Measurements from ENCODE around the gene MRPL23. TPM values are rescaled to one million over a fixed set of nuclear protein-coding genes. Genes with fewer than 3 reads are reported as not detected.
"Not testable (repeated sequence)": the region's sequence is repeated elsewhere in the genome, so short reads cannot be mapped to it uniquely, and the experiment has no call there.

The MRPL23 gene
- total RNA-seq, 1 experiment from 2014 or later: 109 TPM

DNA sequence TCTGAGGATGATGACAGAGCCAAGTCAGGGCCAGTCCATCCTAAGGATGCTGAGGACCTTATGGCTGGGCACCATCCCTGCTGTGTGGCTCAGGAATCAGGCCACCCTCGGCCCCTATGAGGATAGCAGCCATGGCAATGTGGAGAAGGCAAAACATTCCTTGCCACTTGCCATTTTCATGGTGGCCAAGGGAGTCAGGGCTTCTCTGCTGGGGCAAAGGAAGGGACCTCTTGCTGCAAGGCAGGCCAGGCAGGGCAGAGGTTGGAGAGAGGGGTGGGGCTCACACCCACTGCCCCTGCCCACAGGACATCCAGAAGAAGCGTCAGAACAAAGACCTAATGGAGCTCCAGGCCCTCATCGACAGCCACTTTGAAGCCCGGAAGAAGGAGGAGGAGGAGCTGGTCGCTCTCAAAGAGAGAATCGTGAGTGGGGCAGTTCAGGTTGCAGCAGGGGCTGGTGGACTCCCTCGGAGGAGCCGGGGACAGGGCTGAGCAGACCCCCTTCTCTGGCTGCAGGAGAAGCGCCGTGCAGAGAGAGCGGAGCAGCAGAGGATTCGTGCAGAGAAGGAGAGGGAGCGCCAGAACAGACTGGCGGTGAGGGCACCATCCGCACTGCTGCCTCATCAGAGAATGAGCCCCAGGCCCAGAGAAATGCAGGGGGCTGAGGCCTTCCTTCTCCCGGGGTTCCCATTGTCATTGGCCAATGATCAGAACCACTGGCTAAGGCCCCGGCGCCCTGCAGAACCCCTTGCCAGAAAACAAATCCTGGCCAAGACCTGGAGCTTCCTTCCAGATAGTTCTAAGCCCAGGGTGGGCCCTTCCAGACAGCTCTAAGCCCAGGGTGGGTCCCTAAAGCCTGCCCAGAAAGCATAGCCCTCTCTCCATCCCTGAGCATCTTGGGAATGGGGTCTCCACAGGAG is 13.5 kb upstream of the MRPL23 start:
- DNase-seq (ENCODE audit: low spot score): no peak

DNA sequence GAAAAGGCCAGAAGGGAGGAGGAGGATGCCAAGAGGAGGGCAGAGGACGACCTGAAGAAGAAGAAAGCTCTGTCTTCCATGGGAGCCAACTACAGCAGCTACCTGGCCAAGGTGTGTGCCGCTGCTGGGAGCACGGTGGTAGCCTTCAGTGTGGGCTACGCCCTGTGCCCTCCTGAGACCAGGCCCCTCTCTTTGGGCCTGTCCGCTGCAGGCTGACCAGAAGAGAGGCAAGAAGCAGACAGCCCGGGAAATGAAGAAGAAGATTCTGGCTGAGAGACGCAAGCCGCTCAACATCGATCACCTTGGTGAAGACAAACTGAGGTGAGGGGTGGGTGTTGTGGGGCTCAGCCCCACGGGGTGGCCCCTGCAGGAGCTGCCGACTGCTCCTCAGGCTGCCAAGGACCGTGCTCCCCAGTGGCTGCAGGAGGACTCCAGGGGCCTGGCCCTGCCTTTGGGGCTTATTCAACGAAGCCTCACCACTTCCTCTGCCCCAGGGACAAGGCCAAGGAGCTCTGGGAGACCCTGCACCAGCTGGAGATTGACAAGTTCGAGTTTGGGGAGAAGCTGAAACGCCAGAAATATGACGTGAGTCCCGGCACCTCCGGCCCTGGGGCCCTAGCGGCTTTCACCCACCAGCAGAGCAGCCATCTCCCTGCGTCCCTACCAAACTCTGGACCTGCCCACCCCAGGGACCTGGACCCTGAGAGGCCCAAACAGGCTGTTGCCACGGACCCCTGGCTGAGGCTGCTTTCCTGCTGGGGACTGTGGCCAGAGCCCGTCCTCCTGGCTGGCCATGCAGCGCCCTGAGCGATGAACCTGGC is 12.6 kb upstream of the MRPL23 start:
- DNase-seq (ENCODE audit: low spot score): no peak

DNA sequence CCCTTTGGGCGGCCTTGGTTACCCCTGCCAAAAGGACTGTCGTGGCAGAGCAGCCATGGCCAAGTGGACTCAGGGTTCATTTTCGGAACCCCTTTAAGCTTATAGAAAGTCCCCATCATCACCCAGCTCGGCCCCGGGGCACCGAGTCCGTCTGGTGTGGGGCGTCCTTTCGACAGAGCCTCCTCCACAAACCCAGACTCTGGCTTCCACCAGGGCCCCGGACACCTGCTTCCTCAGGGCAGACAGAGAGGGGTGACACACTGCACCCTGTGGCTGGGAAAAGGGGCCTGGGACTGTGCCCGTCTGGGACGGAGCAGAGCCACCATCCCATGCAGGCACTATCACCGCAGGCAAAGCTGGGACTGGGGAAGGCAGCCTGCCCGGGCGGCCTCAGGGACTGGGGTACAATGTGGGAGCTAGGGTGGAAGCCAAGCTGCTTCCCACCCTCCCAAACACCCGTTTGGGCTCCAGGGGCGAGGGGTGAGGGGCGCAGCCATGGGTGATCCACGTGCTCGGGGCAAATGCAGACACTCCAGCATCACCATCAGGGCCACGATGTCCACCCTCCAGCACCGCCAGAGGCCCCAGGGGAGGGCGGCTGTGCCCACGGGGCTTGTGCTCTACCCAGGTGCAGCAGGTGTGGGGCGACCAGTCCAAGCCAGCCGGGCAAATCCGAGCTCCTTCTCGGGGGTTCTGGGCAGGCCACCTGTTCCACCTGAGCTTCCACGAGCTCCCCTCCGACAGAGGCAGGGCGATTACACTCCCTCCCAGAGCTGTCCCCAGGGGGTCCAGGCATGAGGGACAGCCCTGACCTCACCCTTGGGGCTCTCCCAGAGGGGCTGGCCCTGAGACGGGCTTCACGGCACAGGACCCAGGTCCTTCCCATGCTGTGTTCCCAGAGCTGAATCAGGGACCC is 11.7 kb upstream of the MRPL23 start:
- DNase-seq (ENCODE audit: low spot score): no peak

DNA sequence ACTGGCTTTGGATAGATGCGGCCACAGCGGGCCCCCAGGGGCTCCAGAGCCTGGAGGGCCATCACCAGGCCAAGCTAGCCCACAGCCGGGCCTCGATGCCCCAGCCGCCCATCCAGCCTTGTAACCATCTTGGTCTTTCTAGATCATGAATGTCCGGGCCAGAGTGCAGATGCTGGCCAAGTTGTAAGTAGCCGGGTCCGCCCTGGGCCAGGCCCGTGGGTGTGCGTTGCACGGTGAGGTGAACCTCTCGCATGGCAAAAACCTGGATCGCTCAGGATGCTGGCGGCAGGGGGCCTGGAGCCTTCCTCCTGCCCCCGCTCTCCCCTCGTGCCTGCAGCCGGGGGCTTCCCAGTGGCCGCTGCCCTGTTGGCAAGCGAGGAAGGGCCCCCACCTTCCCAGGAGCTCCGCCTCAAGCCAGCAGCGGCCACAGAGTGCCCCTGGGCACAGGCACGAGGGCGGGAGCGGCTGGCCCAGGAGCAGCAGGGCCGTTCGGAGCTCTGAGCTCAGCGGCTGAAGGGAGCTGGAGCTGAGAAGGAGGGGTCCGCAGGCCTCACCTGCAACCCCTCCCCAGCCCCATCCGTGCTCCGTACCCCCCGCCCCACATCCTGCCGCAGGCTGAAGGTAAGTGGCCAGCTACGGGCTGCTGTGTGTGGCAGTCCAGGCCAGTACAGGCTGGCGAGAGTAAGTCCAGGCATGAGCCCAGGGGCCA is 10.9 kb upstream of the MRPL23 start:
- no peak for DNase-seq (ENCODE audit: low spot score)

DNA sequence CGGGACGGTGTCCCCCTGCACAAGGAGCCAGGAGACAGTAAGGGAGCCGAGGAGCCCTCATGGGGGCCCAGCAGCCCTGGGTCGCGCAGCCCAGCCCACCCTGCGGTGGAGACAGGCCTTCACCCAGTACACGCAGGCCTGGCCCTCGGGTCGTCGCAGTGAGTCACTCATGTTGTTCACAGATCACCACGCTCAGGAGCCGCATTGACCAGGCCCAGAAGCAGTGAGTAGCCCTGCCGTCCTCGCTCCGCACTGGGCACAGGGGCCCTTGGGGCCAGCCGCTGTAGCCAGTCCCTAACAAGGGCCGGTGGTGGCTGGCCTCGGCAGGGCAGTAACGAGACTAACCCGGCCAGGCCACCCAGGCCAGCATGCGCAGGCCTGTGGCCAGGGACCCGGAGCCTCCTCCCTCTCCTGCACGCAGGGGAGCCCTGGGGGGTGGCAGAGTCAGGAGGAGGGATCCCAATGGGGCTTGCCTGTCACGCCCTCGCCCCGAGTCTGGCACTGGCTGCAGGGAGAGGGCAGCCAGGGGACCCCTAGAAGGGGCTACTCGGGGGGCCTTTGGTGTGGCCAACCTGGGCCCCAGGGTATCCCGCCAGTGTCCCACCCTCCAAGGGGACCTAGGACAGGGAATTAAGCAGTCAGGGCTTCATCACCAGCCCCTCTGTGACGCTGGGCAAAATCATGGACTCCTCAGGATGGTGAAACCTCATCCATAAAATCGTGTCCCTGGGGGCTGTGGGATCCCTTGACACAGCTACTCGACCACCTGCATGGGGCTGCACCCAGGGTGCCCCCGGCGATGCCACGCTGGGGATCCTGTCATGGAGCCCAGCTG is 10.1 kb upstream of the MRPL23 start:
- DNase-seq (ENCODE audit: low spot score): no peak

DNA sequence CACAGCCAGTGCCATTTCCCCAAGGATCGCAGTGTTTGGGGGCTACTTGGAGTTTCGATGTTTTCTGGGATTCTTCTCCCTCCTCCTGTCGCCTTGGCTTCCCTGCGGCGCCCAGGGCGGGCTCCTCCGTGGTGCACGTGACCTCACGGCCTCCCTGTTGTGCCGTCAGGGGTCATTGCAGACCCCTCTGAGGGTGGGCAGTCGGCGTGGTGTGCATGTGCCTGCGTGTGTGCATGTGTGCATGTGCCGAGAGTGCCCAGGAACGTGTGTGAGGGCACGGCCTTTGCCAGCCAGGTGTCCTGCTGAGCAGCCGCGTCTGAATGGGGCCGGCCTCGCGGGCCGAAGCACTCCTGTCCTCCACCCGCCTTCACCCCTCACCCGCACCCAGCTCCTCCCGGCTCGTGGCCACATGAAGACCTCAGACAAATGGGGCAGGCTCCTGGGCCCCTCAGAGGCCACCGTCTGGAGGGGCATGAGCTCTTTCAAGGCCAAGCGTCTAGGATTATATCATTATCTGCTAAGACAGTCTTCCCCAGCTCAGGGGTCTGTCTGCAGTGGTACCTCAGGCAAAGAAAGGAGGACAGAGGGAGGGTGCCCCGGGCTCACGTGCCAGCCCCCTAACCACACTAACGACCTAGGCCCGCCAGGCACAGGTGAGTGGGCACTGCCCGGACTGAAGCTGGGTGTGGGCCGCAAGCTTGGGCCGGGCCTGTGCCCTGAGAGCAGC is 9.4 kb upstream of the MRPL23 start:
- DNase-seq (ENCODE audit: low spot score): no peak

DNA sequence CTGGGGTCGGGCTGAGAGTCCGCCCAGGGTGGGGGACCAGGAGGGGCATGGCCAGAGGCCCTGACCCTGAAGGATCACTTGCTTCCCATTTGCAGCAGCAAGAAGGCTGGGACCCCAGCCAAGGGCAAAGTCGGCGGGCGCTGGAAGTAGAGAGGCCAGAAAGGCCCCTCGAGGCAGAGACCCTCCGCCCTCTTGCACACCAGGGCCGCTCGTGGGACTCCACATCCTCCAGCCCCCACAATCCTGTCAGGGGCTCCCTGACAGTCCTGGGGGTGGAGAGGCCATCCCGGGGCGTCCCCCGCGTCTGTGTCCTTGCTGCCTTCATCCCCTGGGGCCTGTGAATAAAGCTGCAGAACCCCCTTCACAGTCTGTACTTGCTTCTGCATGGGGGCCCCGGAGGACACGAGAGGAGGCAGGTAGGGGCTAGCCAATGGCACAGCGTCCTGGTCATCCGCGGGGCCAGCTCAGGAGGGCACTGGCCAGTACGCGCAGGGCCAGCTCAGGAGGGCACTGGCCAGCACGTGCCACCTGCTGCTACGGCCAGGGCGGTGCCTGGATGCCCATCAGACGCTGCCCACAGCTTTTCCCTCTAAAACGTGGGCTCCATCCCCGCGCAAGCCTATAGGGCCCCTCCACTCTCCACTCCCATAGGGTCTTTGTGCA is 8.7 kb upstream of the MRPL23 start:
- DNase-seq (ENCODE audit: low spot score): no peak

DNA sequence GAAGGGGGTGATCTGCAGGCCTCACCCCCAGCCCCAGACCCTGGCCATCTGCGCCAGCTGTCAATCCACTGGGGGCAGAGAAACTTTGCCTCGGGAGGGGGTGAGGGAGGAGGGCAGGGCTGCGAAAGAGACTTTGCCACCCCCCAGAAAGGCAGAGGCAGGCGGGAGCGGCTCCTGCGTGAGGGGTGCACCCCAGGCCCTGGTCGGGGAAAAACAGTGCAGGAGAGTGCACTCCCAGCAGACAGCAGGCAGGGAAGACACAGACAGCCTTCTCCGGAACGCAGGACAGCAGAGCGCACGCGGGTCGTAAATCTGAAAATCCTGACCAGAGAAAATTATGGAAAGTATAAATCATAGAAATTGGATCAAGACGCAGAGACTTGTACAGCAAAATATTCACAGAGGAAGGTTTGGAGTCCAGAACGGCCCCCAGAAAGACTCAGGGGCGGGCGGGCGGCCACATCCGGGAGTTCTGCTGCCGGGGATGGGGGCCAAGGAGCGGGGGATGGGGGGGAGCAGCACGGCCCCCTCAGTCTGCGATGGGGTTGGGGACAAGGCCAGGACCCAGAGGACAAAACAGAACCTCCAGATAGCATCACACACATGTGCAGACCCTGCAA is 8.0 kb upstream of the MRPL23 start:
- no peak for DNase-seq (ENCODE audit: low spot score)

DNA sequence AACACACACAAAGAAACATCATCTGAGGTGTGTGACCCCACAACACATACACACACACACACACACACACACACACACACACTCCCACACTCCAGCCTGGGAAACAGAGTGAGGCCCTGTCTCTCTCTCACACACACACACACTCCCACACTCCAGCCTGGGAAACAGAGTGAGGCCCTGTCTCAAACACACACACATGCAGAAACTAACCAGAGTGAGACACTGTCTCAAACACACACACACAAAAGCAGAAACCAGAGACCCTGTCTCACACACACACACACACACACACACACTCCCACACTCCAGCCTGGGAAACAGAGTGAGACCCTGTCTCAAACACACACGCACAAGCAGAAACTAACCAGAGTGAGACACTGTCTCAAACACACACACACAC is 7.3 kb upstream of the MRPL23 start:
- not testable (repeated sequence) for DNase-seq (ENCODE audit: low spot score)

DNA sequence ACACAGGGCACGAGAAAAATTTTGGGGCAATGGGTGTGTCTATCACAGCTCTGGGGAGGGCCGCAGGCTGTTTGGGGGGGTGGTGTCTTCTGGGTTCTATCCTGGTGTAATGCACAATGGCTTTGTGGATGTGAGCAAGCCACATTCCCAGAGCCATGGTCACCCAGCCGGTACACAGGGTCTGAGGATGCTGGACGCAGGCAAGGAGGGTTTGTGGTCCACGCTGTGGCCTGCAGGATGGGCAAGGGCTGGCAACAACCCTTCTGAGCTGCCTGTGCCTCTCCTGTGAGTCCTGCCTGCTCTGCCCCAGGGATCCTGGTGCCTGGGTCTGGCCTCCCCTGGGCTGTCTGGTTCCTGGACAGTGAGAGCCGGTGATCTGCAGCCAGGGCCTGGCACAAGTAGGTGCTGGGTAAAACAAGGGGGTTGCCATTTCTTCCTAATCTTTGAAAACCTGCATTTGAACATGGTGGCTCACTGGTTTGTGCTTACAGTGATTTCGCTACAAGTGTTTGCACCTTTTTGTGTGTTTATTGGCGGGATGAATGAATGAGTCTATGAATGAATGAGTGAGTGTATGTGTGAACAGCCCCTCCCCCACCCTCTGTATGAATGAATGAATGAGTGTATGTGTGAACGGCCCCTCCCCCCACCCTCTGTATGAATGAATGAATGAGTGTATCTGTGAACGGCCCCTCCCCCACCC is 4.4 kb upstream of the MRPL23 start:
- DNase-seq (ENCODE audit: low spot score): no peak

DNA sequence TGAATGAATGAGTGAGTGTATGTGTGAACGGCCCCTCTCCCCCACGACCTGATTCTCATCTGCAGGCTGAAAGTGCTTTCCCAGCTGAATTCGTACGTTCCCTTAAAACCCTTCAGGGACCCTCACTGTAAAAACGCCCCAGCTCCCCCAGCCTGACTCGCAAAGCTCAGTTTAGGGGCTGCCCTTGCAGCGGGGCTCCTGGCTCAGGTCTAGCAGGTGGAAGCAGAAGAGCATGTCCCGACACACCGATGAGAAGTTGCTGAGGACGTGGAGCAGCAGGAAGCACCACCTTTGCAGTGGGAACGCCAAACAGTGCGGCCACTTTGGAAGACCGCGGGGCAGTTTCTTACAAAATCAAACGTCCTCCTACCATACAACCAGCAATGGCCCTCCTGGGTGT is 3.6 kb upstream of the MRPL23 start:
- no peak for DNase-seq (ENCODE audit: low spot score)

DNA sequence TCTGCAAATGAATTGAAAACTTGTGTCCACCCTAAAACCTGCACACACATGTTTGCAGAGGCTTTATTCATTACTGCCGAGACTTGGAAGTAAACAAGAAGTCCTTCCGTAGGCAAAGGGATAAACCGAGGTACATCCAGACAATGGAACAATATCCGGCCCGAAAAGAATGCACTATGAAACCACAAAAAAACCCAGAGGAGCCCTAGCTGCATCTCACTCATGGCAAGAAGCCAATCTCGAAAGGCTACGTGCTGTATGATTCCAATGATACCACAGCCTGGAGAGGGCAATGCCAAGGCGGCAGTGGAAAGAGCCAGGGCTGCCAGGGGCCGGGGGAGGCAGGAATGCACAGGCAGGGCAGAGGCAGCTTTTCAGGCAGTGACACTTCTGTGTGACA is 3.2 kb upstream of the MRPL23 start:
- DNase-seq (ENCODE audit: low spot score): peak; percentile 41

DNA sequence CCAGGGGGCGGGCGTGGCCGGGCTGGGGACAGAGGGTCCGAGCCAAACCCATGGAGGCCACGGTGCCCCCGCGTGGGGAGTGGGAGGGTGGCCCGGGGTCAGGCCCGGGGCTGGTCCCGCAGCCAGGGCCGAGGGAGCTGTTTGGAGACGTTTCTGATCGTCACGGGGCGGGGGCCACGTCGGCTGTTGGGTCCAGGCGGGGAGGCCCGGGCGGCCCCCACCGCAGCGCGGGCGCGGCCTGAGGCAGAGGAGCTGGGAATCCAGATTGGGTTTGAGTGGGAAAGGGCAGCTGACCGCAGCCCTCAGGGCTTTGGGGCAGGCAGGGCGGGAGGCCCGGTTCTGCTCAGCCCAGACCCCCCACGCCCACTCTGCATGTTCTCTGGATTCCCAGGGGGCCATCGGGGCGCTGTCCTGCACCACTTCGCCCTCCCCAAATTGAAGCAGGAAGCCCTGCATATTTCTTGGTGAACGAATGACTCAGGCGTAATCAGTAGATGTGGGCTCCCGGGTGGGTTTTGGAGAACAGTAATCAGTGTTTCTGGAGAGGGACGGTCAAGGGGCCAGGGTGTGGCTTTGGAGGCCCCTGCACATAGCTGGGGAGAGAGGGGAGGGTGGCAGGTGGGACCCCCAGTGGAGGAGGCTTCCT is 583 bp downstream of the MRPL23 start:
- DNase-seq (ENCODE audit: low spot score): no peak

DNA sequence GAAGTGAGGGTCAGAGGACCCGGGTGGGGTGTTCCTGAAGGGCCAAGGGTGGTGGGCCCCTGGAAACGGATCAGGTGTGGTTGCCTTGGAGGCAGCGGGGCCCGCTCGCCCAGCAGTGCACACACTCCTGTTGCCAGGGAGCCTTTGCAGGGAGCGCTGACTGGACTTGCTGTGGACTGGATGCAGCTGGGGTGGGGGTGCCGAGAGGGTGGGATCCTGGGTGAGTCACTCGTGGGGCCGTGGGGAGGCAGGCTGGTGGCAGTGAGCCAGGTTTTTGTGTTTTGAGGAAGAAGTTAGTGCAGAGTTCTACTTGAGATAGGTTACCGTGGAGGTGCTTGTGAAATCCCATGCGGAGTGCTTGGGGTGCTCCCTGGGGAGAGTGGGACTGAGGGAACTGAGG is 1.3 kb downstream of the MRPL23 start:
- DNase-seq (ENCODE audit: low spot score): no peak

DNA sequence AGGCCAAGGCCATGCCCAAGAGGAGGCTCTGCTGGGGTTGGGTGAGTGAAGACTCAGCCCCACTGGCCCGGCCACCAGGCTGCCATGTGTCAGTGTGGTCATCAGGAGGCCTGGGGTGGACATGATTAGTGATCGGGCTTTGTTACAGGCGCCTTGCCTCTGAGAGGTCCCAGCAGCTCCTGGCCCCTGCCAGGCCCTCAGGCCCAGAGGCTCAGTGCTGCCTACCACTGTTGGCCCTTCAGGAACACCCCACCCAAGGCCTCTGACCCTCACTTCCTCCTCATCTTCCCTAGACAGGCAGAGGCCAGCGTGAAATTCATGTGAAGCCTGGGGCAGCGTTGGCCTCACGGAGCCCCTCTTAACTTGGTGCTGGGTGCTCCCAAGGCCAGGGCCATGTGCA is 2.2 kb downstream of the MRPL23 start:
- no peak for DNase-seq (ENCODE audit: low spot score)

DNA sequence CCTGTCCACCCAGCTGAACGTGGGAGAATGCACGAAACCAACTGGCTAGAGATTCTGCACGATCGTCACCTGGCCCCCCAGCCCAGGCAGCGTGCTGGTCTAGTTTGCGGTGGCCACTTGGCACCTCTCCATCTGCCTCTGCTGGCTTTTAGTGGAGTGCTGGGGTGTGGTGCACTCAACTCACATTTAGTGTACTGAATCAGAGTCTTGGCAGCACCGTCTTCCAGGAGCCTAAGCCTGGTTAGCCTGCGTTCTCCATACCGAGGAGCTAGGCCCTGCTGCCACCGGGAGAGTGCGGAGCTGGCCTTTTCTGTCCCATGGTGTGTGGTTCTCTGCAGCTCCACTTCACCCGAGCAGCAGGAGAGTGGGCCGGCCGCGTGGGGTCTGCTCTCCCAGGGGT is 2.8 kb downstream of the MRPL23 start:
- no peak for DNase-seq (ENCODE audit: low spot score)

DNA sequence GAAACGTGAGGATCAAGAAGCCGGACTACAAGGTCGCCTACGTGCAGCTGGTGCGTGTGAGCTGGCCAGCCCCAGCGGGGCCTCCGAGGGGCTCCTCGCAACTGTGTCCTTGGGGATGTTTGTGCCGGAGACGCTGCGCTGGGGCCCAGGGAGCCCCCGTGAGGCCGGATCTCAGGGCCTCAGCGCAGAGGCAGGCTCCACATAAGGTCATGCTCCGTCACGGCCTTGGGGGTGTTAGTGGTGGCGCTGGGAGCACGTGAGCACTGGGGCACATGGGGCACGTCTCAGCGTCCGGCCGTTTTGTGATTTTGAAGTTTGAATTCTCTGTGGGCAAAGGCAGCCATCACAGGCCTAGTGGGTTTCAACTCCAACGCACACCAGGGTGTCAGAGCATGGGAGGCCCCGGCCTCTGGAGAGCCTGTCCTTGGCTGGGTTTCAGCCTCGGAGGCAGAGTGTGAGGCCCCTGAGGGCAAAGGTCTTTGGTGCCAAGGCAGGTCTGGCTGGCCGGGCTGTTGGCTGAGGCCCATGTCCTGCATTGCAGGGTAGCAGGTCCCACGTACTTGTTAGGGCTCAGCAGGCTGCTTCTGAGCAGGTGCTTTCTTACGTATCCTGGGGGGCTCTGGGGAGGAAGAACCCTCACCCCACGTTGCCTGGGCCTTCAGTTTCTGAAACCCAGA is 5.8 kb downstream of the MRPL23 start:
- no peak for DNase-seq (ENCODE audit: low spot score)
